SH-SY5Y (cell line): Measurements from ENCODE around the gene HACD1.

Experiments
- GATA2 ChIP-seq: IDR thresholded peaks from 2 replicates; pipeline ENCODE4 v1.6.1; 2011; ENCODE audit warnings: mild to moderate bottlenecking, low read depth, low read length
- GATA3 ChIP-seq: IDR thresholded peaks from 2 replicates; pipeline ENCODE4 v1.6.1; 2011; ENCODE audit warnings: low read depth, mild to moderate bottlenecking, low read length, moderate library complexity

DNA sequence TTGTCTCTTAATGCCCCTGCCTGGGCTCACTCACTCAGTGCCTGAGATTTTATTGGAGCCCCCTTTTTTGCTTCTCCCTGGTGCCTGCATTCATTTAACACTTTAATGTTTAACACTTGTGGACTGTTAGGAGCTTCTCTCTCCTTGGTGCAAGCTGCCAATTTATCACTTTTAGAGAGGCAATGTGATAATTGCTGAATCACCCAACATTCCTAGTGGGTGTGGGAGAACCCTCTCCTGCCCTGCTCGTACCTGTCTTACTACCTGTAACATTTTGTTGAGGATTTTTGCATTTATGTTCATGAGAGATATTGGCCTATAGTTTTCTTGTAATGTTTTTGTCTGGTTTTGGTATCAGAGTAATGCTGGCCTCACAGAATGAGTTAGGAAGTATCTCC lies 39.9 kb upstream of the HACD1 start:
- no peak for TF ChIP-seq GATA2
- TF ChIP-seq GATA3 = no peak
